ENCODE data around the gene ELK3.

- no peak for TF ChIP-seq KLF1 (tag by site-specific recombination; IDR thresholded peaks at IDR 0.05)
- no peak for TF ChIP-seq ZFP41 (tag by site-specific recombination; IDR thresholded peaks at IDR 0.05; ENCODE audit: borderline replicate concordance)
- TF ChIP-seq, protein P1, sequence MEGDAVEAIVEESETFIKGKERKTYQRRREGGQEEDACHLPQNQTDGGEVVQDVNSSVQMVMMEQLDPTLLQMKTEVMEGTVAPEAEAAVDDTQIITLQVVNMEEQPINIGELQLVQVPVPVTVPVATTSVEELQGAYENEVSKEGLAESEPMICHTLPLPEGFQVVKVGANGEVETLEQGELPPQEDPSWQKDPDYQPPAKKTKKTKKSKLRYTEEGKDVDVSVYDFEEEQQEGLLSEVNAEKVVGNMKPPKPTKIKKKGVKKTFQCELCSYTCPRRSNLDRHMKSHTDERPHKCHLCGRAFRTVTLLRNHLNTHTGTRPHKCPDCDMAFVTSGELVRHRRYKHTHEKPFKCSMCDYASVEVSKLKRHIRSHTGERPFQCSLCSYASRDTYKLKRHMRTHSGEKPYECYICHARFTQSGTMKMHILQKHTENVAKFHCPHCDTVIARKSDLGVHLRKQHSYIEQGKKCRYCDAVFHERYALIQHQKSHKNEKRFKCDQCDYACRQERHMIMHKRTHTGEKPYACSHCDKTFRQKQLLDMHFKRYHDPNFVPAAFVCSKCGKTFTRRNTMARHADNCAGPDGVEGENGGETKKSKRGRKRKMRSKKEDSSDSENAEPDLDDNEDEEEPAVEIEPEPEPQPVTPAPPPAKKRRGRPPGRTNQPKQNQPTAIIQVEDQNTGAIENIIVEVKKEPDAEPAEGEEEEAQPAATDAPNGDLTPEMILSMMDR (tag by site-specific recombination; IDR thresholded peaks at IDR 0.05) = no peak
- TF ChIP-seq ZBTB49 (tag by site-specific recombination; IDR thresholded peaks at IDR 0.05; ENCODE audit: low read depth) = no peak
- TF ChIP-seq ZNF239 (tag by site-specific recombination; IDR thresholded peaks at IDR 0.05) = no peak
- TF ChIP-seq ZNF175 (tag by site-specific recombination; IDR thresholded peaks at IDR 0.05) = no peak
- TF ChIP-seq, protein P2, sequence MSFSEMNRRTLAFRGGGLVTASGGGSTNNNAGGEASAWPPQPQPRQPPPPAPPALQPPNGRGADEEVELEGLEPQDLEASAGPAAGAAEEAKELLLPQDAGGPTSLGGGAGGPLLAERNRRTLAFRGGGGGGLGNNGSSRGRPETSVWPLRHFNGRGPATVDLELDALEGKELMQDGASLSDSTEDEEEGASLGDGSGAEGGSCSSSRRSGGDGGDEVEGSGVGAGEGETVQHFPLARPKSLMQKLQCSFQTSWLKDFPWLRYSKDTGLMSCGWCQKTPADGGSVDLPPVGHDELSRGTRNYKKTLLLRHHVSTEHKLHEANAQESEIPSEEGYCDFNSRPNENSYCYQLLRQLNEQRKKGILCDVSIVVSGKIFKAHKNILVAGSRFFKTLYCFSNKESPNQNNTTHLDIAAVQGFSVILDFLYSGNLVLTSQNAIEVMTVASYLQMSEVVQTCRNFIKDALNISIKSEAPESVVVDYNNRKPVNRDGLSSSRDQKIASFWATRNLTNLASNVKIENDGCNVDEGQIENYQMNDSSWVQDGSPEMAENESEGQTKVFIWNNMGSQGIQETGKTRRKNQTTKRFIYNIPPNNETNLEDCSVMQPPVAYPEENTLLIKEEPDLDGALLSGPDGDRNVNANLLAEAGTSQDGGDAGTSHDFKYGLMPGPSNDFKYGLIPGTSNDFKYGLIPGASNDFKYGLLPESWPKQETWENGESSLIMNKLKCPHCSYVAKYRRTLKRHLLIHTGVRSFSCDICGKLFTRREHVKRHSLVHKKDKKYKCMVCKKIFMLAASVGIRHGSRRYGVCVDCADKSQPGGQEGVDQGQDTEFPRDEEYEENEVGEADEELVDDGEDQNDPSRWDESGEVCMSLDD (tag by site-specific recombination; IDR thresholded peaks at IDR 0.05) = no peak
- TF ChIP-seq TSHZ1 (tag by site-specific recombination; IDR thresholded peaks at IDR 0.05; ENCODE audit: borderline replicate concordance) = no peak
These were observed 117.0 kb downstream of the ELK3 start for GRCh38 chr12:96311191-96311590.

Measured in HEK293 (cell line).